Sigmoid colon (tissue), 4 donors: ENCODE results near the gene TCF7L2.

Experiments used
- EP300 ChIP-seq, 4 donors: sonication (generic); formaldehyde crosslinking; IDR thresholded peaks; one replicate each; pipeline ENCODE4 v1.6.1; 2017; ENCODE audit warnings: antibody characterized with exemption in 4 of 4
- POLR2A ChIP-seq, 2 donors: fragments of 450-650 bp; IDR thresholded peaks; one replicate each; pipeline ENCODE4 v1.6.1; 2016; ENCODE audit warnings: antibody characterized with exemption in 2 of 2, mild to moderate bottlenecking in 2 of 2, moderate library complexity in 2 of 2
- POLR2AphosphoS5 ChIP-seq, 4 donors: sonication (generic); formaldehyde crosslinking; IDR thresholded peaks; one replicate each; pipeline ENCODE4 v1.6.1; 2017; ENCODE audit warnings: antibody characterized with exemption in 4 of 4
- TF ChIP-seq, protein P1 (sequence below), 4 experiments: fragments of 450-650 bp in 3 of 4; fragments of 200-600 bp in 1 of 4; IDR thresholded peaks; one replicate each; pipeline ENCODE4 v1.5.1; 2016 to 2019; ENCODE audit warnings: antibody characterized with exemption in 4 of 4, mild to moderate bottlenecking in 3 of 4, moderate library complexity in 2 of 4

DNA sequence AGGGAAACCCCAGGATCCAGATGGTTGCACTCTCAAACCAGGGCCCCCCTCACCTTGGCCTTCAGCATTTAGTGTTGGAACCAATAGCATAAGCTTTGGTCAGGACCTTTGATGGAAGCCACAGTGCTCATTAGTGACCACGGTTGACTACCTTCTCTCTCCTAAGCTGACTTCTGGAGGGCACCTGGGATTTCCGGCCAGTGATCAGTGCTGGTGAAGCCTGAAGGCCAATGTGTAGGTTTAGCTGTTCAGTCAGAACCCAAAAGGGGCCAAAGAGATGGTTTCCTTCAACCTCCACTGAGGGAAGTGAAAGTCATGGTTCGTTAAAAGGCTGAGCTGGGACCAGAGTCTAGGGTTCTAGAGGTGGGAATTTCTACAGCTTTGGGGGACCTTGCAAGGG is 46.4 kb downstream of the TCF7L2 start:
- TF ChIP-seq POLR2A (IDR thresholded peaks at IDR 0.05) (no peak), POLR2AphosphoS5 (IDR thresholded peaks at IDR 0.05) (no peak), EP300 (IDR thresholded peaks at IDR 0.05) (no peak)
- TF ChIP-seq, protein P1, sequence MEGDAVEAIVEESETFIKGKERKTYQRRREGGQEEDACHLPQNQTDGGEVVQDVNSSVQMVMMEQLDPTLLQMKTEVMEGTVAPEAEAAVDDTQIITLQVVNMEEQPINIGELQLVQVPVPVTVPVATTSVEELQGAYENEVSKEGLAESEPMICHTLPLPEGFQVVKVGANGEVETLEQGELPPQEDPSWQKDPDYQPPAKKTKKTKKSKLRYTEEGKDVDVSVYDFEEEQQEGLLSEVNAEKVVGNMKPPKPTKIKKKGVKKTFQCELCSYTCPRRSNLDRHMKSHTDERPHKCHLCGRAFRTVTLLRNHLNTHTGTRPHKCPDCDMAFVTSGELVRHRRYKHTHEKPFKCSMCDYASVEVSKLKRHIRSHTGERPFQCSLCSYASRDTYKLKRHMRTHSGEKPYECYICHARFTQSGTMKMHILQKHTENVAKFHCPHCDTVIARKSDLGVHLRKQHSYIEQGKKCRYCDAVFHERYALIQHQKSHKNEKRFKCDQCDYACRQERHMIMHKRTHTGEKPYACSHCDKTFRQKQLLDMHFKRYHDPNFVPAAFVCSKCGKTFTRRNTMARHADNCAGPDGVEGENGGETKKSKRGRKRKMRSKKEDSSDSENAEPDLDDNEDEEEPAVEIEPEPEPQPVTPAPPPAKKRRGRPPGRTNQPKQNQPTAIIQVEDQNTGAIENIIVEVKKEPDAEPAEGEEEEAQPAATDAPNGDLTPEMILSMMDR (IDR thresholded peaks at IDR 0.05): no peak
